Ascending aorta (tissue), 2 donors: ENCODE data around the gene NKPD1. TPM values are rescaled to one million over a fixed set of nuclear protein-coding genes. Genes with fewer than 3 reads are reported as not detected.

ENCODE experiments used
- DNase-seq, 2 donors: peaks; one replicate each; pipeline ENCODE4 v3.0.0-alpha.2; 2019; ENCODE audit warnings: low spot score in 2 of 2
- H3K27ac ChIP-seq, 2 donors: fragments of 200-600 bp; sonication (generic); one replicate each; pipeline ENCODE4 v1.5.1; 2016 to 2017; ENCODE audit warnings: mild to moderate bottlenecking in 1 of 2
- H3K27me3 ChIP-seq: fragments of 200-600 bp; sonication (generic); one replicate; pipeline ENCODE4 v1.5.1; 2017
- H3K36me3 ChIP-seq, 2 donors: fragments of 200-600 bp; sonication (generic); one replicate each; pipeline ENCODE4 v1.5.1; 2016
- H3K4me1 ChIP-seq, 2 donors: fragments of 200-600 bp; sonication (generic); one replicate each; pipeline ENCODE4 v1.5.1; 2016 to 2017; ENCODE audit warnings: mild to moderate bottlenecking in 1 of 2
- H3K4me3 ChIP-seq, 2 donors: fragments of 200-600 bp; sonication (generic); one replicate each; pipeline ENCODE4 v1.5.1; 2016 to 2017; ENCODE audit warnings: mild to moderate bottlenecking in 1 of 2
- H3K9me3 ChIP-seq, 2 donors: fragments of 200-600 bp; sonication (generic); one replicate each; pipeline ENCODE4 v1.5.1; 2016
- intact Hi-C: fragments of 100-400 bp; cut with DNase I; formaldehyde crosslinking; loops from one replicate; pipeline ENCODE4 v1.15.1; 2023
- total RNA-seq: library from RNA; depleted of rRNA; stranded (reverse); fragments of >200 nt; gene quantifications from one replicate; pipeline ENCODE4 v1.1.0, GENCODE V29; 2016
- TF ChIP-seq, protein P1 (sequence below), 3 experiments: fragments of 200-600 bp in 2 of 3; fragments of 450-650 bp in 1 of 3; sonication (generic) in 2 of 3; IDR thresholded peaks; one replicate each; pipeline ENCODE4 v1.5.1; 2016 to 2019; ENCODE audit warnings: antibody characterized with exemption in 3 of 3, mild to moderate bottlenecking in 1 of 3, moderate library complexity in 1 of 3

Gene NKPD1
- total RNA-seq, 1 donor from 2014 or later, result not detected

DNA sequence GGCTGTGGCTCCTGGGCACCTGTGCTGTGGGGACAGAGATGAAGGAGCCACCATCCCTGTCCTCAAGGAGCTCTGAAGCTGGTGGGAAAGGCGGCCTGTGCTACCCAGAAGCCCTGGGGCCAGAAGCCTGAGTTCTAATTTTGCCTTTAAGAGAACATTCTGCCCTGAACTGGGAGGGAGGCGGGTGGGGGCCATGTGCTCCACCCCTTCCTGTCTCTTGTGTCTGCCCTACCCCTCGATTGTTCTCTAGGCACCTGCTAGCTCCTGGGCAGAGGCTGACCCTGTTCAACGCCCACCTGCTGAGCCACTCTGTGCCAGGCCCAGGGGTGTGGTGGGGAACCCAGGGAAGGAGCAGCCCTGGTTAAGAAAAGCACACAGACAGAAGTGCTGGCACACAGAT, 11.4 kb upstream of the NKPD1 start:
- TF ChIP-seq, protein P1, sequence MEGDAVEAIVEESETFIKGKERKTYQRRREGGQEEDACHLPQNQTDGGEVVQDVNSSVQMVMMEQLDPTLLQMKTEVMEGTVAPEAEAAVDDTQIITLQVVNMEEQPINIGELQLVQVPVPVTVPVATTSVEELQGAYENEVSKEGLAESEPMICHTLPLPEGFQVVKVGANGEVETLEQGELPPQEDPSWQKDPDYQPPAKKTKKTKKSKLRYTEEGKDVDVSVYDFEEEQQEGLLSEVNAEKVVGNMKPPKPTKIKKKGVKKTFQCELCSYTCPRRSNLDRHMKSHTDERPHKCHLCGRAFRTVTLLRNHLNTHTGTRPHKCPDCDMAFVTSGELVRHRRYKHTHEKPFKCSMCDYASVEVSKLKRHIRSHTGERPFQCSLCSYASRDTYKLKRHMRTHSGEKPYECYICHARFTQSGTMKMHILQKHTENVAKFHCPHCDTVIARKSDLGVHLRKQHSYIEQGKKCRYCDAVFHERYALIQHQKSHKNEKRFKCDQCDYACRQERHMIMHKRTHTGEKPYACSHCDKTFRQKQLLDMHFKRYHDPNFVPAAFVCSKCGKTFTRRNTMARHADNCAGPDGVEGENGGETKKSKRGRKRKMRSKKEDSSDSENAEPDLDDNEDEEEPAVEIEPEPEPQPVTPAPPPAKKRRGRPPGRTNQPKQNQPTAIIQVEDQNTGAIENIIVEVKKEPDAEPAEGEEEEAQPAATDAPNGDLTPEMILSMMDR (IDR thresholded peaks at IDR 0.05), result no peak
- H3K4me3 ChIP-seq, result no peak overlapping the region
- H3K9me3 ChIP-seq, result no peaks in the 10 kb centered on the region
- intact Hi-C loops, result no loop called here
- no peak for DNase-seq
- H3K36me3 ChIP-seq, result no peaks in the 10 kb centered on the region
- no peaks in the 10 kb centered on the region for H3K27me3 ChIP-seq
- no peak overlapping the region for H3K27ac ChIP-seq
- peaks cover 0 to 3% of the 10 kb centered on the region in 2 donors for H3K4me1 ChIP-seq

DNA sequence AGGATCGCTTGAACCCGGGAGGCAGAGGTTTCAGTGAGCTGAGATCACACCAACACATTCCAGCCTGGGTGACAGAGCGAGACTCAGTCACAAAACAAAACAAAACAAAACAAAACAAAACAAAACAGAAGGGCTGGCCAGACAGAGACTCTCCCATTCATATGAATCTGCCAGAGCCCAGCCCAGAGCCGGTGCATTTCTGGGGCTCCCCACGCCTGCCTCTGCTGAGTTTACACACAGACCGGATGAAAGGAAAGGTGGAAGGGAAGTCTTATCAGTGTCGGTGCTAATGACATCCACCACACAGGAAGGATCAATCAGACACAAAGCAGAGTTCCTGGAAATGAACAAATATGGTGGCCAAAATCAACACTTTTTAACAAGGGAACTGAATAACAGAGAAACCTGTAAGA, 10.4 kb upstream of the NKPD1 start:
- intact Hi-C loops, result no loop called here
- TF ChIP-seq, protein P1 (IDR thresholded peaks at IDR 0.05), result no peak

DNA sequence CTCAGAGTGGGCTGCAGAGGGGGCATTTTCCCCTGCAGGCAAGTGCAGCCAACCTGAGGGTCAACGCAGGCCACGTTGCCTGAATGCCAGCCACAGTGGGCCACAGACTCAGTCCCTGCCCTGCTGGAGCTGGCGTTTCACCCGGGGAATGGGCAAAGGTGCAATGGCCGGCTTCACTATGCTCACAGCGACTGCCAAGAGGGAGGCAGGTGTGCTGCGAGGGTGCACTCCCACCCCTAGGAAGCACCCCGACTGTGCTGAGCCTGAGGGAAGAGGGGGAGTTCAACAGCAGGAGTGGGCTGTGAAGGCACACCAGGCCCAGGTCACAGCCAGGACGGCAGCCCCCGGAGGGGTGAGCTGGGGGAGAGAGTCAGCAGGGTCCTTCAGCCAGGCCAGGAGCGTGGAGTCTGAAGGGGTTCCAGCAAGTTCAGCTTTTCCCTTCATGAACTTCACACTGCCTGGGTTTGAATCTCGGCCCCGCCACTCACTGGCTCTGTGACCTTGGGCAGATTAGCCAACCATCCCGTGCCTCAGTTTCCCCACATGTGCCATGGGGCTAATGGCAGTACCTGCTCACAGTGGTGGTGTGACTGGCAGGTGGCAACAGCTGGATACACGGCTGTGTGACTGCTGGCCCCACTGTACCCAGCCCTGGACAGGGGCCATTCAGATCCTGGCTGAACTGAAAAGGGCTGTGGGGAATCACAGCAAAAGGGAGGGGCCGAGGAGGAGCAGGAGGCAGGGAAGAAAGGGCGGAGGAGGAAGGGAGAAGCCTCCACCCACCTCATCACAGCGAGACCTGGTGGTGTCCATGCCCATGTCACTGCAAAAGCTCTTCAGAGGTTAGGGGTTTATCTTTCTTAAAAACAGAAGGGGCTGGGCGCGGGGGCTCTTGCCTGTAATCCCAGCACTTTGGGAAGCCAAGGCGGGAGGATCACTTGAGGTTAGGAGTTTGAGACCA, 9.6 kb upstream of the NKPD1 start:
- H3K4me3 ChIP-seq, result no peak overlapping the region
- DNase-seq, result no peak
- no peaks in the 10 kb centered on the region for H3K4me1 ChIP-seq
- no peaks in the 10 kb centered on the region for H3K9me3 ChIP-seq
- H3K36me3 ChIP-seq, result no peaks in the 10 kb centered on the region
- no peak overlapping the region for H3K27ac ChIP-seq
- TF ChIP-seq, protein P1 (IDR thresholded peaks at IDR 0.05), result no peak
- intact Hi-C loops, result no loop called here
- no peaks in the 10 kb centered on the region for H3K27me3 ChIP-seq

More for the DNA sequence above, 10.4 kb upstream of the NKPD1 start:
- H3K4me3 ChIP-seq, result no peak overlapping the region
- H3K27me3 ChIP-seq, result no peaks in the 10 kb centered on the region
- H3K27ac ChIP-seq, result no peak overlapping the region
- no peaks in the 10 kb centered on the region for H3K9me3 ChIP-seq
- no peaks in the 10 kb centered on the region for H3K36me3 ChIP-seq
- DNase-seq, result no peak
- H3K4me1 ChIP-seq, result no peaks in the 10 kb centered on the region

DNA sequence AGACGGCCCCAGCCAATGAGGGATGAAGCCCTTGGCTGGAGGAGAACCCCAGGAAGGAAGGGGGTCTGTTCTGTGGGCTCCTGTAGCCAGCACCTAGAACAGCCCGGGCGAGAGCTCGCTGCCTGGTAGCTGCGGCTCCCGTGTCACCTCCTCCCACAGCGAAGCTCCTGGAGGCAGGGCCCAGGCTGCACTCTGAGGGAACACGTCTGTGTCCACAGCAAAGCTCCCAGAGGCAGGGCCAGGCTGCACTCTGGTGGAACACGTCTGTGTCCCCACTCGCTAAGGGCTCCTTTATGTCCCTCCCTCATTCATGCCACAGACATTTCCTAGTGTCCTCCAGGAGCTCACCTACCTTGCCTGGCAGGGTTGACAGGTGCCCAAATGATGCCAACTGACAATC, 8.8 kb upstream of the NKPD1 start:
- TF ChIP-seq, protein P1 (IDR thresholded peaks at IDR 0.05), result no peak
- intact Hi-C loops, result no loop called here
- Histone ChIP-seq H3K27ac (no peak overlapping the region), H3K27me3 (no peaks in the 10 kb centered on the region), H3K4me3 (no peak overlapping the region), H3K9me3 (no peaks in the 10 kb centered on the region), H3K36me3 (no peaks in the 10 kb centered on the region), H3K4me1 (no peaks in the 10 kb centered on the region)
- no peak for DNase-seq

DNA sequence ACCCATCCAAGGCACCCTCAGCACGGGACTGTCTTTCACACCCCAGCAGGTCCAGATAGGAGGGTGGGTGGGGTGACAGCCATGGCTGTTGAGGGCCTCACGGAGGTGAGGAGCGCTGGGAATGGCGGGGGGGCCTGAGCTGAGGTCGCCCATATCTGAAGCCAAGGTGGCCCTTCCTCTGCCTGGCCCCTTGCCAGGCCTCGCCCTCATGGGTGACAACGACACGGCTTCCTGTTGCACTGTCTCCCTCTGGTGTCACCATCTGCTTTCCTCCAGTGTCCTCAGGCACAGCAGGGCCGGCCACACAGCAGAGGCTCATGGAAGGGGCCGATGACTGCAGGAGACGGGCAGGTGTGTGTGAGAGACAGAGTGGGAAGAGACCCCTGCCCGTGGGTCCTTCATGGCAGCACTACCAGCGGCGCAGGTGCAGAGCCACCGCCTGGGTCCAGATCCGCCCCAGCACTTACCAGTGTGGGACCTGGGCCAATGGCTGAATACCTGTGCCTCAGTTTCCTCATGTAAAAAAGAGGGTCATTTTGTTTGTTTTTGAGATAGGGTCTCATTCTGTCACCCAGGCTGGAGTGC, 8.1 kb upstream of the NKPD1 start:
- Histone ChIP-seq H3K36me3 (no peaks in the 10 kb centered on the region), H3K27ac (no peak overlapping the region), H3K9me3 (no peaks in the 10 kb centered on the region), H3K27me3 (no peaks in the 10 kb centered on the region), H3K4me3 (no peak overlapping the region), H3K4me1 (no peaks in the 10 kb centered on the region)
- TF ChIP-seq, protein P1 (IDR thresholded peaks at IDR 0.05), result no peak
- intact Hi-C loops, result no loop called here
- no peak for DNase-seq
